ENCODE results near the gene PACRG. TPM values are rescaled to one million over a fixed set of nuclear protein-coding genes. Genes with fewer than 3 reads are reported as not detected.

The PACRG gene
- total RNA-seq, 4 donors from 2014 or later = 0.29 to 1.6 (median 0.61) TPM

DNA sequence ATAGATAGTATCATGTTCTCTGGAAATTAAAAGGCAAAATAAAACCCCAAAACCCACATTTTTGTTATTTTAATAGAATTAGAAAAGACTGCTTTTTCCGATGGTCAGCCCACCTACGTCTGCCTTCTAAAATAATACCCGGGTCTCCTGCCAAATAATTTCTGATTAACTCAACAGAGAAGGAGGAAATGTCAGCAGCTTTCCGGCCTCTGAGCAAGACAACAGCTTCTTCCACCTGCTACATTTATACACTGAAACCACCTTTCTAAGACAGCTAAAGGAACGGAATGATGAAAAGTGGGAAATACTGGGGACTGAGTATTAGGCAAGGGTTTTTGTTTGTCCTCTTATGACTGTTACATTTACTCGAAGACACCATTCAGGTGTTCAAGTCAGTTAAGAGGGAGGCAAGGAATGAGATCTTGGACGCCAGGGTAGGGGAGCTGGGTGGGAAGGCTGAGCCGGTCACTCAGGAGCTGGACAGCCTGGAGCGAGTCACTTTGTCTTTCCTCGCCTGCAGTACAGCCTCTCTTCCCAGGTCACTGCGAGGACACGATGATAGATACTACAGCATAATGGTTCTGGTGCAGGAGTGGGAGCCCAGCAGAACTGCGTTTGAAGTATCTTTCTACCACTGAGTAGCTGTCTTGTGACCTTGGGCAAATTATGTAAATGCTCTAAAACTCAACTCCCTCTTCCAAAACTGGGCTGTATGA is 590.5 kb downstream of the PACRG start:
- DNase-seq (no peak), ATAC-seq (no peak)
- Histone ChIP-seq H3K4me1 (peaks cover 25 to 27% of the 10 kb centered on the region in 2 donors), H3K27ac (peak overlapping the region in 2 of 4 donors; percentile 15 to 29), H3K27me3 (no peaks in the 10 kb centered on the region), H3K9me3 (no peaks in the 10 kb centered on the region), H3K4me3 (no peak overlapping the region), H3K36me3 (no peaks in the 10 kb centered on the region)
- intact Hi-C loops (cut with DNase I; ENCODE audit: low total_unique reads) (no loop called here), in situ Hi-C loops (cut with MboI; ENCODE audit: low sequenced_read_pairs in 4 of 4) (no loop called here)
- no peak for TF ChIP-seq POLR2A (IDR thresholded peaks at IDR 0.05)
- TF ChIP-seq, protein P1, sequence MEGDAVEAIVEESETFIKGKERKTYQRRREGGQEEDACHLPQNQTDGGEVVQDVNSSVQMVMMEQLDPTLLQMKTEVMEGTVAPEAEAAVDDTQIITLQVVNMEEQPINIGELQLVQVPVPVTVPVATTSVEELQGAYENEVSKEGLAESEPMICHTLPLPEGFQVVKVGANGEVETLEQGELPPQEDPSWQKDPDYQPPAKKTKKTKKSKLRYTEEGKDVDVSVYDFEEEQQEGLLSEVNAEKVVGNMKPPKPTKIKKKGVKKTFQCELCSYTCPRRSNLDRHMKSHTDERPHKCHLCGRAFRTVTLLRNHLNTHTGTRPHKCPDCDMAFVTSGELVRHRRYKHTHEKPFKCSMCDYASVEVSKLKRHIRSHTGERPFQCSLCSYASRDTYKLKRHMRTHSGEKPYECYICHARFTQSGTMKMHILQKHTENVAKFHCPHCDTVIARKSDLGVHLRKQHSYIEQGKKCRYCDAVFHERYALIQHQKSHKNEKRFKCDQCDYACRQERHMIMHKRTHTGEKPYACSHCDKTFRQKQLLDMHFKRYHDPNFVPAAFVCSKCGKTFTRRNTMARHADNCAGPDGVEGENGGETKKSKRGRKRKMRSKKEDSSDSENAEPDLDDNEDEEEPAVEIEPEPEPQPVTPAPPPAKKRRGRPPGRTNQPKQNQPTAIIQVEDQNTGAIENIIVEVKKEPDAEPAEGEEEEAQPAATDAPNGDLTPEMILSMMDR (IDR thresholded peaks at IDR 0.05 in 4 of 5, conservative IDR thresholded peaks at IDR 0.05 in 1 of 5) = no peak

DNA sequence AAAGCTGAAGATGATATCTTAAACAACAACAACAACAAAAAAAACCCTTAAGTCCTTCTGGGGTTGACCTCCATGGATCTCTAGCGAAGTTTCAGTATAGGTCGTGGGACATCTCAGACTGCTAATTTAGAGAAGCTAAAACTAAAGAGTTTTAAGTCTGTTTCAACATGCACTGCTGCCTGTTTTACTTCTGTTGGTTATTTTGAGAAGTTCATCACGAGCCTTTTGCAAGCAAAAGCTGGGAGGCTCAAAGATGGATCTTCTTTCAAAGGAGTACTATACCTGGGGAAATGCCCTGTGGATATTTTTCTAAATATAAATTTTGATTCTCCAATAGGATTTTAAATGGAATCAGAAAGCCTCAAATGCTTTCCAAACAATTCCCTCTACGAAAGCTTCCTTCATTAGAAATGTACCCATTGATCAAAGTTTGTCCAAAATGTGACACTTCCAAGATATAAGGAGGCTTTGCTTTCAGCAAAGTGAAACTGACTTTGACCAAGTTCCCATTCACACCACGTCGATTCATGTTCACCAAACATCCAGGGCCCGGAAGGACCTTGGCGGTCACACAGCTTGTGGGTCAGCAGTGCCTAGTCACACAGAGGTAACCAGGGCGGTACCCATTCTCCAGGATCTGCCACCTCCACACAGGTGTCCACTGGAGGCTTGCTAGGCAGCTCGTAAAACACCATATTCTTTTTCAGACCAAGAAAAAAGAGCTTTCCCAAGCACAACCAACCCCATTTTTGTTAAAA is 592.0 kb downstream of the PACRG start:
- Histone ChIP-seq H3K36me3 (no peaks in the 10 kb centered on the region), H3K27ac (peak overlapping the region; percentile 55 to 65 (median 58)), H3K4me1 (peaks cover 39 to 40% of the 10 kb centered on the region in 2 donors), H3K9me3 (no peaks in the 10 kb centered on the region), H3K4me3 (no peak overlapping the region), H3K27me3 (no peaks in the 10 kb centered on the region)
- no peak for DNase-seq
- intact Hi-C loops (cut with DNase I; ENCODE audit: low total_unique reads) (no loop called here), in situ Hi-C loops (cut with MboI; ENCODE audit: low sequenced_read_pairs in 4 of 4) (no loop called here)
- peak; percentile 49 to 63 for ATAC-seq
- TF ChIP-seq POLR2A (IDR thresholded peaks at IDR 0.05) = no peak
- TF ChIP-seq, protein P1 (IDR thresholded peaks at IDR 0.05 in 4 of 5, conservative IDR thresholded peaks at IDR 0.05 in 1 of 5) = no peak

DNA sequence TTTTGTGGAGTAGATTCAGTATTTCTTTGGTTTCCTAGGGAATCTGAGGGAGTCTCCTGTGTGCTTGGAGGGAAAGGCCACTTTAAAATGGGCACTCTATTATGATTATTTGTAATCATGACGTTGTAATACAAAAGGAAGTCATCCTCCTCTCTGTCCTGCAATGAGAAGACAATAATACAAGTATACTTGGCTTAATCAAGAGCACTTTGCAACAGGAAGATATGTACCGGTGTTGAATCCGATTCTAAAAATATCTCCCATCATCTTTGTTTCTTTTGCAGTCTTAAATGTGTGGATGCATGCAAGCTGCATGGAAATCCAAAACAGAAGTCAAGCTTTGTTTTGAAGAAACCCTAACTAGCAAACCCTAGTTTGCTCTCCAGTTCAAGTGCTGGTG is 592.6 kb downstream of the PACRG start:
- intact Hi-C loops (cut with DNase I; ENCODE audit: low total_unique reads) = no loop called here
- no peaks in the 10 kb centered on the region for H3K36me3 ChIP-seq
- in situ Hi-C loops (cut with MboI; ENCODE audit: low sequenced_read_pairs in 4 of 4) = no loop called here
- no peak for TF ChIP-seq POLR2A (IDR thresholded peaks at IDR 0.05)
- TF ChIP-seq, protein P1 (IDR thresholded peaks at IDR 0.05 in 4 of 5, conservative IDR thresholded peaks at IDR 0.05 in 1 of 5) = no peak
- no peaks in the 10 kb centered on the region for H3K9me3 ChIP-seq
- H3K27me3 ChIP-seq = no peaks in the 10 kb centered on the region
- peaks cover 40 to 44% of the 10 kb centered on the region in 2 donors for H3K4me1 ChIP-seq
- H3K27ac ChIP-seq = peak overlapping the region; percentile 55 to 65 (median 58)
- DNase-seq = no peak
- H3K4me3 ChIP-seq = no peak overlapping the region
- ATAC-seq = peak; percentile 36 to 49

DNA sequence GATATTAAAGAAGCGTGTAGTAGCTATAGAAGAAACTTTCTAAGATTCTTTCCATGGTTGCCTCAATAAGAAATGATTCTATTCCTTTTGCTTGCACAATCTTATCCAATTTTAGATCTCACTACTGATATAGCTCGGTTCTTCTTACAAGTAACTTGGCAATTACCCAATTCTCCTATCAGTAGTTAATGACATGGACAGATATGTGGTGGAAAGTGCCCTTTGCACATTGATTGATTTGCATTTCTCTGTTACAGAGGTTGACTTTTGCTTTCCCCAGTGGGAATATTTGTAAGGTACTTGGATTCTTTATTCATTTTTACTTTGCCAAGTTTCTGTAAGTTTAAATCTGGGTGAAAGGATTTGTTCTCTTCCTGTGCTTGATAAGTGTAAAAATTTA is 593.0 kb downstream of the PACRG start:
- Histone ChIP-seq H3K27ac (peak overlapping the region in 1 of 4 donors; percentile 65), H3K27me3 (no peaks in the 10 kb centered on the region), H3K9me3 (no peaks in the 10 kb centered on the region), H3K4me3 (no peak overlapping the region), H3K4me1 (peaks cover 40 to 44% of the 10 kb centered on the region in 2 donors), H3K36me3 (no peaks in the 10 kb centered on the region)
- intact Hi-C loops (cut with DNase I; ENCODE audit: low total_unique reads) (no loop called here), in situ Hi-C loops (cut with MboI; ENCODE audit: low sequenced_read_pairs in 4 of 4) (no loop called here)
- no peak for TF ChIP-seq POLR2A (IDR thresholded peaks at IDR 0.05)
- TF ChIP-seq, protein P1 (IDR thresholded peaks at IDR 0.05 in 4 of 5, conservative IDR thresholded peaks at IDR 0.05 in 1 of 5) = no peak
- DNase-seq (no peak), ATAC-seq (no peak)

Data from gastrocnemius medialis (tissue), 4 donors.